Measurements from ENCODE around the gene LGALS3BP.

Gene LGALS3BP

DNA sequence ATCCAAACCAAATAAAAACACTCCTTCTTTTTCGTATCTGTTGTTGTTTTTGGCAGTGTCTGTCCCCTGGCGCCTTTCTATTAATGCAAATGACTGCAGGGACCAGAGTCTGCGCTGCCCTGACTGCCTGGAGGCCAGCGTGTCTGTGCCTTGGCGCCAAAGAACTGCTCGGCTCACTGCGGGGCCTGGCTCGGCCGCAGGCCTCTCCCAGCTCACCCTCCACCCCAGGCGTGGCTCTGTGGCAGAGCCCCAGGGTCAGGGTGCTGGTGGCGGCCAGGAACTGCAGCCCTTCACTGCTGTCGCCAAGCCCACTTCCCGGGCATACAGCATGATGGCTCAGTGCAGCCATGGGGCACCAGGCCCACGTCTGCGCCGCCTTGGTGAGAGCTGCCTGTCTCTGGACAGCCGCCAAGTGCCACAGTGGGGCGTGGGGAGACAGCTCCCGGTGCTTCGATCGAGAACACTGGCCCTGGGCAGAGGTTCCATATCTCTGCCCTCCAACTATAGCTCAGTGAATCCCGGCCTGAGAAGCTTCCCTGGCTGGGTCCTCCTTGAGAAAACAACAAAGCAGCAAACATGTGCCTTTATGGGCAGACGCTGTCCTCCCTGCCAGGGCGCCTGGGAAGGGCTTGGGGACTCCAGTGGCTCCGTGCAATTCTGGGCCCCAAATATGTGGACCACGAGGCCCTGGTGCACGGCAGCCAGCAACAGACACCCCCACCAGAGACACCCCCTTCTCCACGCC is 18.8 kb upstream of the LGALS3BP start:
- no peak for DNase-seq (ENCODE audit: low spot score)

DNA sequence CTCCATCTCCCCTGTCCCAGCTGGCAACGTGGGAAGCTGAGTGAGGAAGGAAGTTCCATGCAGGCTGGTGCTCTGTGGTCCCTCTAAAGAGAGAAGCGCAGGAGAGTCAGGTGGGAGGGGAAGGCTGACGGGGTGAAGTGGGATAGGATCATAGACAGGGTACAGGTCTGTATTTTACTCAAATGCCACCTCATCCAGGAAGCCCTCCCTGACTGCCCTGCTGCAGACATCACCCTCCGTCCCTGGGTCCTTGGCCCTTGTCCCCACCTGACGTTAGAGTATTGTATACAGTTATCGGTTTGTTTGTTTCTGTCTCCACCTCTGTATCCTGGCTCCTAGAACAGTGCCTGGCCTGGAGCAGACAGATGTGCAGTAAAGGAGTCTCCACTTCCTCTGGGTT is 18.2 kb upstream of the LGALS3BP start:
- no peak for DNase-seq (ENCODE audit: low spot score)

DNA sequence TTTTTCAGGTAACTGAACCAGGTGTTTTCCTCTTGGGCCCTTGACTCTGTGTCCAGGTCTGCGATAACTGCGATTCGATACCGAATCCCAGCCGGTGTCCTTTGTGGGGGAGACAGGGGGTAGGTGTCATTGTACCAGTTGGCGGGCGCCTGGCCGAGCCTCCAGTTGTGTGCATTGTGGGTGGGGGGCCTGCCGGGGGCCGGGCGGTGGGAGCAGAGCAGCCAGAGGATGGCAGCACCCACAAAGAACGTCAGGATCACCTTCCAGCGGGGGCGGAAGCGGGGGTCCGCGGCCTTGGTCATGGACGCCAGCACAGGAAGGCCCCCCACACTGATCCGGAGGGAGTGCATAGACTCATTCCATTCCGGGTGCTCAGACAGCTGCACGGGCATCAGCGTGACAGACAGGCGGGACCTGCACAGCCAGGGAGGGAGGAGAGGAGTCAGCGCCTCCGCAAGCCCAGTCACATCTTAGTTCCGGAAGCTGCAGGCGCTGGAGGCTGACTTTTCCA is 17.6 kb upstream of the LGALS3BP start:
- DNase-seq (ENCODE audit: low spot score) = no peak

DNA sequence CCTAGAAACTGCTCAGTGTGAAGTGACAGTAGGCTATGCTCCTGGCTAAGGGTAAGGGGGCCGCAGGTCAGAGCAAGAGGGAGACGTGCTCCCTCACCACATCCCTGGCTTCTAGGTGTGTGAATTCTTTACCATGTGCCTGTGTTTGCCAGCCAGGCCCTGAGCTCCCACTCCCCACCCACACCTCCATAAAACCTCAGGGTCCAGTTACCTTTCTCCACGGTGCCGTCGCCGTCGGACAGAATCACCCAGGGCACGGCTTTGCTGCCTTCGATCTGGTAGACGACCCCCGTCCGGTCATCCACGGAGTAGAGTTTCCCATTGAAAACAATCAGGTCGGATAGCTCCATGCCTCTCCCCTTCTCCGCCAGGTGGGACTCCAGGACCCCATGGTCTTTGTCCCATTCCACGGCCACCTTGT is 17.1 kb upstream of the LGALS3BP start:
- no peak for DNase-seq (ENCODE audit: low spot score)

DNA sequence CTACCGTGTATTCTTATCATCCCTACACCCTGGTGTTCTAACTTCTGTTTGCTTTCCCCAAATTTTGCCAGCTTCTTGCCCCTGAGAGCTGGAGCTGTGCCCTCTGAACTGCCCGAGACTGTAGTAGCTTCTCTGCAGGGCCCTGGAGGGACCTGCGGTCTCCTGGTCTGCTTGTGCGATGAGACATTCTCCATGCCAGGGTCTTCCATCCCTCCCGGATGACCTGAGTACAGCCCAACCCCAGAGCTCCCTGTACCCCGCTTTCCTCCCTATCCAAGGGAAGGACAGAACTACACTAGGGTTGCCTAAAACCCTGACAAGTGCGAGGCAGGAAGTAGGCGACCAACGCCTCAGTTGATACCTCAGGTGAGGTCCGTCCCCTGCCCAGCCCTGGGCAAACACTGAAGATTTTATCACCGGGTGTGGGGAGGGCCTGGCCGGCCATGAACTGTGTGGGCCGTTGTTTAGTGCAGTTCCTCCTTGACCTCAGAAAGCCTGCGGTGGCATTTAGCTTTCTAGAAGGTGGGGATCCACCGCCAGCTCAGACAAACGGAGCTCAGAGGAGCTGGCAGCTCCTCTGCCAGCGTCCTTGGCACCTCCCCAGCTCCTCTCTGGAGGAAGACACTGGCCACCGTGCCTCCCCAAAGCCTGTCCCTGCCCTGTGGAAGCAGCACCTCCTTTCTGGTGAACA is 16.2 kb upstream of the LGALS3BP start:
- no peak for DNase-seq (ENCODE audit: low spot score)

DNA sequence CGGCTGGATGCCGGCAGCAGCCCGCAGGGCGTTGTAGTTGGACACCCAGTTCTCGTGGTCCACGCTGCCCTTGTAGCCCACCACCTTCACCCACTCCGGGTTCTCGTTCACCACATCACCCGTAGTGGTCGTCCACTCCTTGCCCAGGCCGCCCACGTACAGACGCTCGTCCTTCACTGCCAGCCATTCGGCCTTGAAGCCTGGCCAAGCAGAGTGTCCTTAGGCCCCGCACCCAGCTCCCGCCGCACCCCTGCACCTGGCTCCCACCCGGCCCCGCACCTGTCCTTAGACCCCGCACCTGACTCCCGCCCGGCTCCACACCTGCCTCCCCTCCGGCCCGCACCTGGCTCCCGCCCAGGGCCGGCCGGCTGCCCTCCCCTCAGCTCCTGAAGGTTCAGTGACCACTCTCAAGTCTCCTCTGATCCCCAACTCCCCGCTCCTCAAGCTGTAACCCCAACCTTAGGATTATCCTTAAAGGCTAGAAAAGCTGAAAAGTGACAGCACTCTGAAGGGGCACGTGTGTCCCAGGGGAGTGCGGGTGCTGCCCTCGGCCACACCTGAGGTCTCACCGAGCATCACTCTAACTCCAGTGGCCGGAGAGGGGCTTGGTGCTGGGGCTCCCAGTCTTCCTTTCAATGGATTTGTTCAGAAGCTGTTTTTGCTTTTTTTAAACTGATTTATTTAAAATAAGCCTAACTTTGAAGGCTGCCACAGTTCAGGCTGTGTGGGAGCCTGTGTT is 15.5 kb upstream of the LGALS3BP start:
- no peak for DNase-seq (ENCODE audit: low spot score)

DNA sequence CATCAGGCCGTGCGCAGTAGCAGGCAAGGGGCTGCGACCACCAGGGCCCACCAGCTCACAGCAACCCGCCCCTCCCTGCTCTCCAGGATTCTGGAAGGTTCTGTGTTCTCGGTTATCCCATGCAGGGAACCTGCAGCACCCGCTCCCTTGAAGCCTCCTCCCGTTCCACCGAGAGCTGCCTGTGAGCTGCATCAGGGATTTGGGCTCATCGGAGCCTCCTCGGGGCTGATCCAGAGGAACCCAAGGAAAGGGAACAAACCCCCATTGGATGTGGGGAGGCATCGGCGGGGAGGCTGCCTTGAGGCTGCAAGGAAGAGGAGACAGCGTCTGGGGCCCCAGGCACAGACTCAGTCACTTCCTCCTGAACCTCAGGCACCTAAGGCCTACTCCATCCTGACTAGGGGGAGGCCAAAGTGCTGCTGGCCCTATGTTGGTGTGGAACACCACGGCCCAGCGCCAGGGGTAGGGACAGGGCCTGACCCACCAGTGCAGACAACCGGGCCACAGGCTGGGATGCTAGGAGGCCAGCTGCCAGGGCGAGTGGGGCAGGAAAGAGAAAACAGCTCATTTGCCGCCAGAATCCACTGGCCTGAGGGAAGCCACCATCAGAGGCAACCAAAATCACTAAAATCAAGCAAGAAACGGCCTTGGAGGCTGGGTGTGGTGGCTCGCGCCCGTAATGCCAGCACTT is 14.4 kb upstream of the LGALS3BP start:
- no peak for DNase-seq (ENCODE audit: low spot score)

DNA sequence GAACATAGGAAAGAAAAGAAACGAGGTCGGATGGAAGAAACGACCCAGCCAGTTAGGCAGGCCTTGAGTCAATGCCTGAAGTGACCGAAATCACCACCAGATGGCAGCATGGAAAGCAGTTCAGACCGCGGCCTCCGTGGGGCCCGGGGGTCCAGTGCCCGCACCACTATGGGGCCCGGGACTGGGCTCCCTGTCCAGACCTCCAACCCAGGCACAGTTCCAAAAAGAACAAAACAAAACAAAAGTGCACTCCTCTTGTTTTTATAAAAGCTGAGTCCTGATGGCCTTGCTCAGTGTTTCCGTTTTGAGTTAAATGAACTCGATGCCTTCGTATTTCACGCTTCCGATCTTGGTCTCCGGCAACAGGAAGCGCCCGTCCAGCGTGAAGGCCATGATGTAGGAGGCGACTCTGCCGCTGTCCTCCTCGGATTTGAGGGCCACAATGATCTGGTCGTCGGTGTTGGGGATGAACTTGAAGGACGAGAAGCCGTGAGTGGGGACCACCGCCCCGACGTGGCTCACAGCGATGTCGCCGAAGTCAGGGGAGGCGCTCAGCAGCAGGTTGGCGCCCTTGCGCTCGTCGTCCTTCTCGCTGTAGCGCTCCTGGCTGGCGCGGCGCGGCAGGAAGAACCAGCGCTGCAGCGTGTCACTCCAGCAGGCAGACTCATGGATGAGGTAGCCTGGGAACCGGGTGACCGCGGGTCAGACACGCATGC is 13.7 kb upstream of the LGALS3BP start:
- DNase-seq (ENCODE audit: low spot score) = no peak

DNA sequence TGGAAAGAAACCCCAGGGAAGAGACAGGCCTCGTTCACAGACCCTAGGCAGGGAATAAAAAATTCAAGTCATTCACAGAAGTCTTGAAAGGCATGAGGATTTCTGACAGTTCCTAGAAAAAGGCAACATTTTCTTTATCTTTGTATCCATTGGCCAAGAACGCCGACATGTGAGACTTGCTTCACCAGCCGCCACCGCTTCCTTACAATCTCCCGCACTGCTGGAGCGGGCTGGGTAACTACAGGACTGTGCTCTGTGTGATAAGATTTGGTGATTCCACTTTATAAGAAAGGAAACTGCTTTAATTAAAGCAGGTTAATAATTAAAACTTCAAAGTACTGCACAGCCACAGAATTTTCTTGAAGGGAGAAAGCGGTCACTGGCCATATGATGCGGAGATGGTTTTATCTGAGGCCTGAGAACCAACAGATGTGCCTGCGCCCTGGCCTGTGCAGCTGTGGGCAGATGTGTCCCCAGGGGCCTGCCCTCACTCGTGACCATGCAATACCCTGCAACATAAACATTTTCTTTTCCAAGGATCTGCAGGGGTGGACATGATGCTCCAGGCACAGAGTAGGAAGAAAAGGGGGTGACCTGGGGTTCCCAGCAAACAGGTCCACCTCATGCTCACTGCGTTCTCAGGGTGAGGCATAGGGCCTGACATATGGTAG is 13.0 kb upstream of the LGALS3BP start:
- DNase-seq (ENCODE audit: low spot score) = no peak

DNA sequence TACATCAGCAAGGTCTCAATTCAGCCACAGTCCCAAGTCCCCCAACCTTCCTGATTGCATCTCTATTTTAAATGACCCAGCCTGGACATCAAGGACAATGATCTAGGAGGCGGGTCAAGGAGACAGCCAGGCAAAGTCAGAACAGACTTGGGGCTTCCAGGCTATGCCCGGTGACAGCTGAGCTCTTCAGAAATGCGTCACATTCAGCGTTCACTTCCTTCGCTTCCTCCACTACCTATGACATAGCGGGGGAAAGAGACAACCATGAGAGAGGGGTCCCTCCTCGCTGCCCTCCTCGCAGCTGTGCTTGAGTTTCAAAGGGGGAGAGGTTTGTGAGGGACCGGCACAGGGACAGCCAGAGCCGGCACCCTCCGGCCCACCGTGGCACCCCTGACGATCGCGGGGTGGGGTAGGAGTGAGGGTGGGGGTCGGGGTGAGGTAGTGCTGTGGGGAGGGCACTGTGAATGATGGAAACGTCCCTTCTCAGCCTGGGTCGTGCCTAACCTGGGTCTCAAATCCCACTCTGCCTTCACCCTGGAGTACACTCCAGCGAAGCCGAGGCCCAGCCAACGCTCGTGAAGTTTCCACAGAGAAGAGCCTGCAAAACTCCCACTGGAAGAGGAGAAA is 12.3 kb upstream of the LGALS3BP start:
- no peak for DNase-seq (ENCODE audit: low spot score)

DNA sequence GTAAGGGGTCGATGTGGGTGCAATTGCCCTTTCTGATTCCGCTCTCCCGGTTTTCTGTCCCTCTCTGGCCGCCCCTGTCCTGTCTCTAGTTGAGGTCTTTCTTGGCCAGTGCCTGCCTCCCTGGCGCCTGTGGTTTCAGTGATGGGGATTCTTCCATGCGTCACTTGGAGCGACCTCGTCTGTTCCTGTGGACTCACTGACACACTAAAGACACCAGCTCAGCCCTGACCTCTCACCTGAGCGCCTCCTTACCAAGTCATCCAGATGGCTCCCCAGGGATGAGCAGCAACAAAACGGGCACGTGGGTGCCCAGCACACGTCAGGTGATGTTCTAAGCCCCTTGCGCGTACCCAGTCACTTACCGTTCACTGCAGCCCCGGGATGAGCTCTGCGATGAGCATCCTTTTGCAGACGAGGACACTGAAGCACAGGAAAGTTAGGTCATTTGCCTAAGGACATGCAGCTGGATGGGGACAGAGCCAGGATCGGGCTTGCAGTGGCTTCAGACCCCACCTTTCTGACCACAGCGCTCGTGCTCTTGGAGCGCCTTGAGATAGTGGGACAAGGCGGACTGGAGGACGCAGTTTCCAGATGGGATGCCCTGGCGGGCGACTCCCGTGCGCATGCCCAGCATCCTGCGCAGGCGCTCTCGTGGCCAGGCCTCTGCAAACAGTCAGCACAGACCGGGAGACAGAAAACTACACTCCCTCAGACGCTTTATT is 11.5 kb upstream of the LGALS3BP start:
- no peak for DNase-seq (ENCODE audit: low spot score)

DNA sequence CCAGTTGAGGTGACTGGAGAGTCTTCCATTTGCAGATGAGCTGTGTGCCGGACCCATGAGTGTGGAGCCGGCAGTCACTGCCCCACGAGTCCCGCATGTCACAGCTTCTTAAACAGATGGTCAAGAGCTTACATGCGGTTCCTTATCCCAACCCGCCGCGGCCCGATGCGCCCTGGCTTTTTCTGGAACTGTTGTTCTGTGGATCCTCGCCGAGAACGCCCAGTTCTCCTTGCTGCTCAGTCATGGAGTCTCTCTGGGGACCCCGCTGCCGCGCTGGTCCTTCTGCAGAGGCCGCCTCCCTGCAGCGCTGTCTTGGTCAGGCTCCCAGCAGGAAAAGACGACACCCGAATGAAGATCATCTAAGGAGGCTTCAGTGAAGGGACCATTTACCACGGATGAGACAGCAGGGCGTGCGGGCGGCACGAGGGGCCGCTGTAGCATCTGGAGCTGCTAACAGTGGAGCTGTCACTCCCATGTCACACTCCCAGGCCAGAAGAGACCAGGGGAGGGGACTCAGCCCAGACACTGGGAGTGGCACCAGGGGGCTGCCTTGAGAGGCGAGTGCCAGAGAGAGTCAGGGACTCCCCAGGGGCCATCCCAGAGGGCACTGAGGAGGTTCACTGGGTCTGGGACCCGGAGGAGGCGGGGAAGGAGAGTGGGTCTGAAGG is 10.8 kb upstream of the LGALS3BP start:
- DNase-seq (ENCODE audit: low spot score) = no peak

DNA sequence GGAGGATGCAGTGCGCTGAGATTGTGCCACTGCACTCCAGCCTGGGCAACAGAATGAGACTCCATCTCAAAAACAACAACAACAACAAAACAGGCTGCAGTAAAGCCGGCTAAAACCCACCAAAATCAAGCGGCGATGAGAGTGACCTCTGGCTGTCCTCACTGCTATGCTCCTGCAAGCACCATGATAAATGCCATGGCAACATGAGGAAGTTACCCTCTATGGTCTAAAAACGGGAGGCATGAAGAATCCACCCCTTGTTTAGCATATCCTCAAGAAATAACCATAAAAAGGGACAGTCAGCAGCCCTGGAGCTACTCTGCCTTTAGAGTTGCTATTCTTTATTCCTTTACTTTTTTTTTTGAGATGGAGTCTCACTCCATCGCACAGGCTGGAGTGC is 8.4 kb upstream of the LGALS3BP start:
- no peak for DNase-seq (ENCODE audit: low spot score)

DNA sequence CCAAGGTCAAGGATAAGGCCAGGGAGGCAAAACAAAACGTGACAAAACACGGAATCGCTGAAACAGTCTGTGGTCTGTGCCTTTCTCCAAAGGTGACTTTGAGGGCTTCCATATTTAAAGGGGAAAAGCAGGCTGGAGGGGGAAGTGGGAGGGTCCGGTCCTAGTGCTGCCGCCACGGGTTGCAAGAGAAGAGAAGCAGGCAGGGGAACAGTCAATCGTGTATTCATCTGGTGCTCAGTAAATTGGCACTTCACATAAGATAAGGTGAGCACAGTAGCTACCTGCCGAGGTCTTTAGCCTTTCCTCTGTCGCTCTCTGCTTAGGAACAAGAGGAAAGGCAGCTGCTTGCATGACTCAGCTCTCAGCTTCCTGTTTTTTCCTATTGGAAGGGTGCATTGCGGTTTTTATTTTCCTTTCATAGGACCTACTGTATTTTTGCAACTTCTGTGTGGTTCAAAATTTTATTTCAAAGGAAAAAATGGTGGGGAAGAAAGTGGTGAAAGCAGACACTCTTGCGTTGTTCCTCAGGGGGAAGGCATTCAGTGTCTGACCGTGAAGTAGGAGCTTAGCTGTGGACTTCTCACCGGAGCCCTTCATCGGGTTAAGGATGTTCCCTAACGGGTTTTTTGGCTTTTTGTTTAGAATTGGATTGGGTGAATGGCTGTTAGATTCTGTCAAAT is 7.1 kb upstream of the LGALS3BP start:
- DNase-seq (ENCODE audit: low spot score) = no peak

DNA sequence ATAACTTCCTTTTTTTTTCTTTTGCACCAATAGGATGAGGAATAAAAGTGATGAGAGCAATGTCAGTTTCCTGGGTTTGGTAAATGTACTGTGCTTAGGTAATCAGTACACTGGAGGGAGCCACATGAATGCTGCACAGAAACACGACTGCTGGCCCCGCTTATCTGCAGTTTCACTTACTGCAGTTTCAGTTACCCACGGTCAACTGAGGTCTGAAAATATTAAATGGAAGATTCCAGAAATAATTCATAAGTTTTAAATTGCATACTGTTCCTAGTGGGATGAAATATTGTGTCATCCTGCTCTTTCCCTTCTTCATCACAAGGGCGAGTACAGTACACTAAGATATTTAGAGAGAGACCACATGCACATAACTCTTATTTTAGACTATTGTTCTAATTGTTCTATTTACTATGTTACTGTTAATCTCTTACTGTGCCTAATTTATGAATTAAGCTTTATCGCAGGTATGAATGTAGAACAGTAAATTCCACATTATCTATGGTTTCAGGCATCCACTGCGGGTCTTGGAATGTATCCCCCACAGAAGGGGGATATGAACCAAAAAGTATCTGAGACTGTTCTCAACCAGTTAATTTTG is 6.4 kb upstream of the LGALS3BP start:
- DNase-seq (ENCODE audit: low spot score) = no peak

DNA sequence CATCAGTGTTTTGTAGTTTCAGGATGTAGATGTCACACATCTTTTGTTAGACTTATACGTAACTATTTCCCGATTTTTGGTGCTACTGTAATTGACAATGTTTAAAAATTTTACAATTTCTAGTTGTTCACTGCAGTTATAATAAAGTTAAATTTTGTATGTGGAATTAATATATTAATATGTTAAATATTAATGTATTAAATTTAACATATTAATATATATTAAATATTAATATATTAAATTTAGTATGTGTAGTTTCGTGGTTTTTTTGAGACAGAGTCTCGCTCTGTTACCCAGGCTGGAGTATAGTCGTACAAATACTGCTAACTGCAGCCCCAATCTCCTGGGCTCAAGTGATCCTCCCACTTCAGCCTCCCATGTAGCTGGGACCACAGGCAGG is 5.7 kb upstream of the LGALS3BP start:
- DNase-seq (ENCODE audit: low spot score) = no peak

DNA sequence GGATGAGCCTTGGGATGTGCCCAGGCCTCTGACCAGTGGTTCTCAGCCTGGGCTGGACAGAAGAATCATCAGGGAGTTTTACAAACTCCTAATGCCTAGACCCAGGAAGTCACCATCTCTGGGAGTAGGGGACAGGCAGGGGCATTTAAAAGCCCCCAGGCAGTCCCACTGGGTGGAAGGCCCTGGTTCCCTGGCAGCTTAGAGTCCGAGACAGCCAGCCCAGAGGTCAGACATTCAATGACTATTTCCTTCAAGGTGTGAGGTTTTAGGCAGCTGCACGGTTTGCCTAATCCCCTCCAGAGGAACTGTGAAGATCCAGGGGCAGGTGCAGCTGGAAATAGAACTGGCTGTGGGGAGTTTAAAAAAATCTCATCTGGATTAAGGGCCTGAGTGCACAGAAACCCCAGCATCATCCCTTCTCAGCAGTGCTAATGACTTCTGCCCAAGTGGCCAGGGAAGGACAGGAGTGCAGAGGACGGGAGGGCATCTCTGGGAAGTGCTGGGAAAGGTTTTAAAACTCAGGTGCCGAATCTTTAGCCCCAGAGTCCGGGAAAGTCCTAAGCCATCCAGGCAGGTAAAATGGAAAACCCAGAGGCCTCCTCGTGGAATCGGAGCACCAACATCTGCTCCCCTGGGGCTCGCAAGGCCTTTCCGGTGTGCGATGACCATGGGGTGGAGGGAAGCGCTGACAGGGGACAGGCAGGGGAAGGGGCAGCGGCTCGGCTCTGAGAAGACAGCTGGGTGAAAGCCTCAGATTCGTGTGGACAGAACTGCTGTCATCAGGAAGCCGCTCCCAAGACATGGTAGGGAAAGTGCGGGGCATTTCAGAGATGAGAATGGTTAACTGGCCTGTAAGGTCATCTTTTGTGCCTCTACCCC is 1.5 kb upstream of the LGALS3BP start:
- no peak for DNase-seq (ENCODE audit: low spot score)
